OCI-LY7 (cell line): ENCODE measurements around the gene SP100.

Experiments
- EZH2phosphoT487 ChIP-seq: fragments of 200-600 bp; sonication (generic); IDR thresholded peaks from 2 replicates; pipeline ENCODE4 v1.6.1; 2018; ENCODE audit warnings: low read depth, borderline replicate concordance, mild to moderate bottlenecking, mixed run types, antibody characterized with exemption, low read length, moderate library complexity, mixed read lengths
- TF ChIP-seq, protein P1 (sequence below): fragments of 200-600 bp; sonication (generic); conservative IDR thresholded peaks from 2 replicates; pipeline ENCODE4 v1.5.1; 2014; ENCODE audit warnings: mild to moderate bottlenecking, antibody characterized with exemption, low read length, moderate library complexity, mixed read lengths

DNA sequence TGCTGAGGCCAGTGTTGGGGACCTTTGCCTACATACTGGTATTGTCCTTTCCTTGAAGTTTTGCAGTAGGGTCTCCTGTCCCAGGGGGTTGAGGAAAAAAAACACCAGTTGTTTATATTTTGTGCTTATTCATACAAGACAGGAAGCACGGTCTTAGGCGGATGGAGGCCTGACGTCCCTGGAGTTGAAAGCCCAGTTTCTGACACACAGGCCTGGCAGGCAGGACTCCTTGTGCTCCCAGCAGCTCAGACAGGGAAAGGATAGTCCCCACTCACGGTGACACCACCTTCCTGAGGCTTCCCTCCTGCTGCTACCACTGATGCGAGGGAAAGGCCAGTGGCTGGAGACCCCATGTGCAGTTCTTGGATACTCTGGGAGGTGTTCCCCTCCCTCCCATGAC is 15.5 kb upstream of the SP100 start:
- TF ChIP-seq, protein P1, sequence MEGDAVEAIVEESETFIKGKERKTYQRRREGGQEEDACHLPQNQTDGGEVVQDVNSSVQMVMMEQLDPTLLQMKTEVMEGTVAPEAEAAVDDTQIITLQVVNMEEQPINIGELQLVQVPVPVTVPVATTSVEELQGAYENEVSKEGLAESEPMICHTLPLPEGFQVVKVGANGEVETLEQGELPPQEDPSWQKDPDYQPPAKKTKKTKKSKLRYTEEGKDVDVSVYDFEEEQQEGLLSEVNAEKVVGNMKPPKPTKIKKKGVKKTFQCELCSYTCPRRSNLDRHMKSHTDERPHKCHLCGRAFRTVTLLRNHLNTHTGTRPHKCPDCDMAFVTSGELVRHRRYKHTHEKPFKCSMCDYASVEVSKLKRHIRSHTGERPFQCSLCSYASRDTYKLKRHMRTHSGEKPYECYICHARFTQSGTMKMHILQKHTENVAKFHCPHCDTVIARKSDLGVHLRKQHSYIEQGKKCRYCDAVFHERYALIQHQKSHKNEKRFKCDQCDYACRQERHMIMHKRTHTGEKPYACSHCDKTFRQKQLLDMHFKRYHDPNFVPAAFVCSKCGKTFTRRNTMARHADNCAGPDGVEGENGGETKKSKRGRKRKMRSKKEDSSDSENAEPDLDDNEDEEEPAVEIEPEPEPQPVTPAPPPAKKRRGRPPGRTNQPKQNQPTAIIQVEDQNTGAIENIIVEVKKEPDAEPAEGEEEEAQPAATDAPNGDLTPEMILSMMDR, result no peak
- TF ChIP-seq EZH2phosphoT487, result no peak
